HG02588 (cell line): ENCODE measurements around the gene C19orf38.

Experiments
- ATAC-seq: cut with Tn5 transposase; IDR thresholded peaks from one replicate; pipeline ENCODE4 v1.9.1; 2021; ENCODE audit warnings: mild to moderate bottlenecking, moderate library complexity; ENCODE audit not compliant: unreplicated experiment

Gene C19orf38

DNA sequence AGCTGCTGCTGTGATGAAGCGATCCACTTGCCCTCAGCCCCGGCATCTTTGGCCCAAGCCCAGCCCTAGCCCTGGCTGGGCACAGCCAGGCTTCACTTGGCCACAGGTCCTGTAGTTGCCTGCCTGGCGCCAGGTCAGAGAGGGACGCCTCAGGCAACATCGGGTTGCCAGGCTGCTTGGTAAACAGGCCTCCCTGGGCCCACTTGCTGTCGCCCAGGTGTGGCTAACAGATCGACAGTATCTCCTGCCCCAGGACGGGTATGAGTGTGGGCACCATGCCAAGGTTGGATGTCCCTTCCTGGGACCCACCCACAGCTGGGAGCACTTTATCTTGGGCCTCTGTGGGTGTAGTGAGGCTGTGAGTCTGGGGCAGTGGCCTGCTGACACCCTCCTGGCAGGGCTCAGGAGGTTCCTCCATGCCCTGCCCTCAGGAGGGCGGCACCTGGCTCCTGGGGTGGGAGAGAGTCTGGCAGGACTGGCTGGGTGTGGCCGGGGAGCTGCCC lies 51.0 kb downstream of the C19orf38 start:
- ATAC-seq: no peak

DNA sequence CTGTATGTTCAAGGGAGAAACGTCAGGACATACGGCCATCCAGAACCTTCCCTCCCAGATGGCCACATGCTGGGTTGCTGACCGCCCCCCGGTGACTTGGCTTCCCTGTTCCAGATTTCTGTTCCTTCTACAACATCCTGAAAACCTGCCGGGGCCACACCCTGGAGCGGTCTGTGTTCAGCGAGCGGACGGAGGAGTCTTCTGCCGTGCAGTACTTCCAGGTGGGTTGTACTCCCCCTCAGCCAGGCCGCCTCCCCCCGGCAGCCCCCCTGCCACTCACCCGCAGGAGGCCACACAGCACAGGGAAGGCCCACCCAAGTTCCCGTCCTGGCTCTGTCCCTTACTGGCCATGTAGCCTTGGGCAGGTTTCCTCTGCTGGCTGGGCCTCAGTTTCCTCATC lies 59.7 kb downstream of the C19orf38 start:
- ATAC-seq: no peak

DNA sequence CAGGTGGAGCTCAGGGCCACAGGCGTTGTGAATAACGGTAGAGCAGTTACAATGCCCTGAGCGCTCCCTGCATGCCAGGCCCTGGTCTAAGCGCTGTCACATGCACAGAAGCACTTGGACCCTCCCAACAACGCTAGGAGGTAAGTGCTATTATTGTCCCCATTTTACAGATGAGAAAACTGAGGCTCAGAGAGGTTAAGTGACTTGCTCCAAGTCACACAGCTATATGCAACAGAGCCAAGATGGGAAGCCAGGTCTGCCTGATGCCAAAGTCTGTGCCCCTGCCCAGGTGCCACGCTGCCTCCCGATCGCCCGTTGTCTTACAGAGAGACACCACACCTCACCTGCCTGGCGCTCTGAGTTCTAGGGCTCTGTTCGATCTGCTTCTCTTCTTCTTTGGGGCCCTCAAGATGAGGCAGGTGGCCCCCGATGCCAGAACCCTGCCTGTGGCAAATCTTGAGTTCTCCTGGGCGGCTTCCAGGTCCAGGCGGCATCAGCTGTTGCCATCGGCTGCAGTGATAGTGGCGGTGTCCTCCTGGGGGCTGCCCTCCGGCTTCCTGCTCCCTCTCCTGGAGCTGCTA lies 60.3 kb downstream of the C19orf38 start:
- ATAC-seq: no peak

DNA sequence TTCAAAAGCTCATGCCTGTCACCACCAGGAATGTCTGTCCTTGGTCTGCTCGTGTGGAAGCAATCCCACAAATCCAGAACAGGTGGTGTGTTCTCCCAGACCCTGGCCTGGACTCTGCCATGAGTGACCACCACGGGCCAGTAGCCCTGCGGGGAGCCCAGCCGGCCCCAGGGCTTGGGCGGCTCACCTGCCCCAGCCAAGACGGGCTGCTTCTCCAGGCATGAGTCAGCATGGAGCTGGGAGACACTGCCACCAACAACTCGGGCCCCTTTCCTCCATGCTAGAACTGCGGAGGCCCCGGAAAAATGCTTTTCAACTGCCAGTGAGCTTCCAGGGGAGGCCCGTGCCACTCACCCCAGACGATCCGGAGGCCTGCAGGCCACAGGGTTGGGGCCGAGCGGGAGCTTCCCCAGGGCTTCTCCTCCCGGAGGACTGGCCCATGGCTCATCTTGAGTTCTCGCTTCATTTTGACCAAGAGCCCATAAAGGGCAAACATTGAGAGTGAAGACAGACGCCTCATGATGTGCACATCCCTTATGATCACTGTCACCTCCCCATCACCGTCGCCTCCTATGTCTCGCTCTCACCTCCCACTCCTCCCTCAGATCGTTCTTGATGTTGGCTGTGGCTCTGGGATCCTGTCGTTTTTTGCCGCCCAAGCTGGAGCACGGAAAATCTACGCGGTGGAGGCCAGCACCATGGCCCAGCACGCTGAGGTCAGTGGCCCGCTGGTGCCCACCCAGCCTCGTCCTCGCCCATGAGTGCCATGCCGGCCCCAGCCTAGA lies 63.6 kb downstream of the C19orf38 start:
- no peak for ATAC-seq

DNA sequence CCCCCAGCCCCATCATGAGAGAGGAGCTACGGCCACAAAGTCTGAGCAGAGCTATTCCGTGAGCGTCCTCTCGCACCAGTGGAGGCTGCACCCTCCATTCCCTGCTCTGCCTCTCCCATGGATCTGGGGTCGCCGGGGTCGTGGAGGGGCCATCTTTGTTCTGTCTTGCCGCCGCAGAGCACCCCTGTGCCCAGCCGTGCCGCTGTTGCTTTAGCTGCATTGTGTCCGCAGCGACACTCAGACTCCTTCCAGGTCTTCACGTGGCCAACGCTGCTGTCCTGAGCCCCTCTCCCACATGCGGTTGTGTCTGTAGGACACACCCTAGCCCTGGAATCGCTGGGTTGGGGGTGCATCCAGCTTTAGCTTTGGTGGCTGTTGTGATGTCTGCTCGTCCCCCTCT lies 64.4 kb downstream of the C19orf38 start:
- no peak for ATAC-seq

DNA sequence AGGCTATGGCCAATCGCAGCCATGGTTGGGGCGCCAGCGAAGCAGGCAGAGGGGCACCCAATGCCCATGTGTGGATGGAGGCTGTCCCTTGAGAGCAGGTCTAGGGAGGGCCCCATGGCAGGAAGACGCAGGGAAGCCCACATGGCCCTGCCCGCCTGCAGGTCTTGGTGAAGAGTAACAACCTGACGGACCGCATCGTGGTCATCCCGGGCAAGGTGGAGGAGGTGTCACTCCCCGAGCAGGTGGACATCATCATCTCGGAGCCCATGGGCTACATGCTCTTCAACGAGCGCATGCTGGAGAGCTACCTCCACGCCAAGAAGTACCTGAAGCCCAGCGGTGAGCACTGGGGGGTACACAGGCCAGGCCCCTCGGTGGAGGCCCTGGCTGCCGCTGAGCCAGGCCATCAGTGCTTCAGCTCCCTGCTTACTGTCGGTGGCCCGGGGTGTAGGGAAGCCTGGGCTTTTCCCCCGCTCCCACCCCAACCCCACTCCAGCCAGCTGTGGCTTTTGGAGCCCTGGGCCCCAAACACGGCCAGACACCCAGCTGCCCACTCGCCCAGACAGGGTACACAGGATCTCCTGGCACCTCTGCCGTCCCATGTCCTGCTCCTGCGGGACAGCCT lies 65.6 kb downstream of the C19orf38 start:
- no peak for ATAC-seq

DNA sequence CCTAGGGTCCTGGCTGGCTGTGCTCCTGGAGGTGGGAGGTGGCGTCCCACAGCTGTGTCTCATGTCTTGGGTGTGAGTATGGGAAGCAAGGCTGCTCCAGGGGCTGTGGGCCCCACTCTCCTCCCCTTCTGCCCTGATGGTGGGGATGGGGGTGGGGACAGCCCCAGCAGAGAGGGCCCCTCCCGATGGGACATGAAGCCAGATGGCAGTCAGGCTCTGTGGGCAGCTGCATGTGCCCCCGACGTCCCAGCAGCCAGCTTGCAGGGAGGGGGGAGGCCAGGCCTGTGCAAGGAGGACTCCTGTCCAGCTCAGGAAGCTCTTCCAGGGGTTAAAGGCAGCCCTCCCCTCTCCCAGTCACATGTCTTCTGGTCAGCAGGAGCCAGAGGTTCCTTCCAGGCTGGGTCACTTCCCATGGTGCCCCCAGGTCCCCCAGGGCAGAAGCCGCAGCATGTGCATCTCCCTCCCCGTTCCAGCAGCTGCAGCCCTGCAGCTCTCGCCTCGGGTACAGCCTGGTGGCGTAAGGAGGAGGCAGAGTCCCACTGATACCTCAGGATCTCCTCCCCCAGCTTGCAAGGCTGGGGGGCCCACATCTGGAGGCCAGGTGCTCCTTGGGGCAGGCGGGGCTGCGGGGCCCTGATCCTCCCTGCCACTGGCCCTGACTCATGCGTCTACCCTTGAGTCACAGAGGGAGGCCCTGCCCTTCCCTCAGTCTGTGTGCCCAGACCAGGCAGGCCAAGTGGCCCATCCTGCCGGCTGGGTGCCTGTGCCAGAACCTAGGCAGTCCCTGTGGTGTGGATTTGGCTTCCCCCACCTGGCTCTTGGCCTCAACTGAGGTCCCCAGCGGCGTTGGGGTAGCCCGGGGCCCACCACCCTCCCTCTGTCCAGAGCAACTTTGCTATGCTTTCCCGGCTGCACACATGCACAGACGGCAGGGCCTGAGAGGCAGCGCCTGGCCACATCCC lies 67.2 kb downstream of the C19orf38 start:
- ATAC-seq: no peak

DNA sequence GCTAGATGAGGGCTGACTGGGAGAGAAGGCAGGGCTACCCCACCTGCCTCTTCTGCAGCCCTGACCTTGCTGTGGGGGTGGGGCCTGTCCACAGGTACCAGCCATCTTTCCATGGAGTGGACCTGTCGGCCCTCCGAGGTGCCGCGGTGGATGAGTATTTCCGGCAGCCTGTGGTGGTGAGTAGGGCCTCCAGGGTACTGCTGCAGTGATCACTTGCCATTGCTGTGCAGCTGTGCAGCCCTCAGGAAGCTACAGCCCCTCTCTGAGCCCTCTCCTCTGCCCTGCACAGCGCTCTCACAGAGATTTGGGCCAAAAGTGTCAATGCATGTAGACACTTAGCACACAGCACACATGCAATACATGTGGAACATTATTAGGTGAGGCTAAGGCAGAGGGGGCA lies 68.4 kb downstream of the C19orf38 start:
- no peak for ATAC-seq

DNA sequence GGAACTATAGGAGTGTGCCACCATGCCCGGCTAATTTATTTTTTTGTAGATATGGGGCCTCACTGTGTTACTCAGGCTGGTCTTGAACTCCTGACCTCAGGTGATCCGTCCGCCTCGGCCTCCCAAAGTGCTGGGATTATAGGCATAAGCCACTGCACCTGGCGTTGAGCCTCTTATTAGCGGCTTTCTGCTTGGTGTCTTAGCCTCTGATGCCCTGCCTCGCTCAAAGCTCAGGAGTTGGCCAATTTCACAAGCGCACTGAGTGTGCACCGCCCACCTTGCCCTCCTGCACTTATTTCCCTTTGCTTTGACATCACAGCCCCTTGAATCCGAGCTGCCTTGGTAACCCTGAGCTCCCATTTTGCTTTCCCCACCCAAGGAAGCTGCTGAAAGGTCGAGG lies 70.1 kb downstream of the C19orf38 start:
- no peak for ATAC-seq
